Breast epithelium (tissue), 3 donors: ENCODE results near the gene SLC12A4.

ENCODE experiments used
- POLR2A ChIP-seq: fragments of 450-650 bp; IDR thresholded peaks from one replicate; pipeline ENCODE4 v1.6.1; 2016; ENCODE audit warnings: antibody characterized with exemption, mild to moderate bottlenecking, moderate library complexity
- POLR2AphosphoS5 ChIP-seq, 3 donors: sonication (generic); formaldehyde crosslinking; IDR thresholded peaks; one replicate each; pipeline ENCODE4 v1.6.1; 2017; ENCODE audit warnings: antibody characterized with exemption in 3 of 3
- TF ChIP-seq, protein P1 (sequence below), 3 donors: fragments of 450-650 bp; IDR thresholded peaks; one replicate each; pipeline ENCODE4 v1.5.1; 2016 to 2017; ENCODE audit warnings: antibody characterized with exemption in 3 of 3, mild to moderate bottlenecking in 3 of 3, moderate library complexity in 3 of 3

GRCh38 chr16:67965668-67966548, 2.5 kb downstream of the SLC12A4 start:
- TF ChIP-seq, protein P1, sequence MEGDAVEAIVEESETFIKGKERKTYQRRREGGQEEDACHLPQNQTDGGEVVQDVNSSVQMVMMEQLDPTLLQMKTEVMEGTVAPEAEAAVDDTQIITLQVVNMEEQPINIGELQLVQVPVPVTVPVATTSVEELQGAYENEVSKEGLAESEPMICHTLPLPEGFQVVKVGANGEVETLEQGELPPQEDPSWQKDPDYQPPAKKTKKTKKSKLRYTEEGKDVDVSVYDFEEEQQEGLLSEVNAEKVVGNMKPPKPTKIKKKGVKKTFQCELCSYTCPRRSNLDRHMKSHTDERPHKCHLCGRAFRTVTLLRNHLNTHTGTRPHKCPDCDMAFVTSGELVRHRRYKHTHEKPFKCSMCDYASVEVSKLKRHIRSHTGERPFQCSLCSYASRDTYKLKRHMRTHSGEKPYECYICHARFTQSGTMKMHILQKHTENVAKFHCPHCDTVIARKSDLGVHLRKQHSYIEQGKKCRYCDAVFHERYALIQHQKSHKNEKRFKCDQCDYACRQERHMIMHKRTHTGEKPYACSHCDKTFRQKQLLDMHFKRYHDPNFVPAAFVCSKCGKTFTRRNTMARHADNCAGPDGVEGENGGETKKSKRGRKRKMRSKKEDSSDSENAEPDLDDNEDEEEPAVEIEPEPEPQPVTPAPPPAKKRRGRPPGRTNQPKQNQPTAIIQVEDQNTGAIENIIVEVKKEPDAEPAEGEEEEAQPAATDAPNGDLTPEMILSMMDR (IDR thresholded peaks at IDR 0.05) = no peak
- no peak for TF ChIP-seq POLR2A
- no peak for TF ChIP-seq POLR2AphosphoS5 (IDR thresholded peaks at IDR 0.05)
